ENCODE measurements around the gene FOXN3. TPM values are rescaled to one million over a fixed set of nuclear protein-coding genes. Genes with fewer than 3 reads are reported as not detected.

FOXN3 gene
- total and polyA plus RNA-seq, 8 donors = 8.8 to 58.0 (median 31.7) TPM

DNA sequence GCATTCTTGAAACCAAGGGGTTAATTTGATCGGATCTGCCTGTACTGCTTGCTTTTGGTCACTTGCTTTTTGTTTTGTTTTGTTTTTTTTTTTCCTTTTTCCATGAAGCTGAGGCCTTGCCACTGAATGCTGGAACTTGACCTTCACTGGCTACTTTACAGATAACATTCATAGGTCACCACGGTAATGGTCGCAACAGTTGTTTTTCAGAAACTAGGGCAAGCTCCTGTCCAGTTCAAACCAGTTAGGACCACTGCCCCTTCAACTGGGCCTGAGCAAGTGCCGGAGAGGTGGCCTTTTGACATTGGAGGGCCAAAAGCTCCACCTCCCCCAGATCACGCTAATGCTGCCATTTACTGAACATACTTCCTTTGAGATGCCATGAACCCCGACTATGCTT lies 147.6 kb downstream of the FOXN3 start:
- Histone ChIP-seq H3K9me3 (no peaks in the 10 kb centered on the region), H3K27me3 (no peaks in the 10 kb centered on the region), H3K27ac (no peak overlapping the region), H3K4me3 (no peak overlapping the region), H3K36me3 (no peaks in the 10 kb centered on the region), H3K4me1 (peaks cover 0 to 6% (median 4%) of the 10 kb centered on the region in 3 donors)
- intact Hi-C loops (cut with DNase I) = no loop called here
- TF ChIP-seq, protein P1, sequence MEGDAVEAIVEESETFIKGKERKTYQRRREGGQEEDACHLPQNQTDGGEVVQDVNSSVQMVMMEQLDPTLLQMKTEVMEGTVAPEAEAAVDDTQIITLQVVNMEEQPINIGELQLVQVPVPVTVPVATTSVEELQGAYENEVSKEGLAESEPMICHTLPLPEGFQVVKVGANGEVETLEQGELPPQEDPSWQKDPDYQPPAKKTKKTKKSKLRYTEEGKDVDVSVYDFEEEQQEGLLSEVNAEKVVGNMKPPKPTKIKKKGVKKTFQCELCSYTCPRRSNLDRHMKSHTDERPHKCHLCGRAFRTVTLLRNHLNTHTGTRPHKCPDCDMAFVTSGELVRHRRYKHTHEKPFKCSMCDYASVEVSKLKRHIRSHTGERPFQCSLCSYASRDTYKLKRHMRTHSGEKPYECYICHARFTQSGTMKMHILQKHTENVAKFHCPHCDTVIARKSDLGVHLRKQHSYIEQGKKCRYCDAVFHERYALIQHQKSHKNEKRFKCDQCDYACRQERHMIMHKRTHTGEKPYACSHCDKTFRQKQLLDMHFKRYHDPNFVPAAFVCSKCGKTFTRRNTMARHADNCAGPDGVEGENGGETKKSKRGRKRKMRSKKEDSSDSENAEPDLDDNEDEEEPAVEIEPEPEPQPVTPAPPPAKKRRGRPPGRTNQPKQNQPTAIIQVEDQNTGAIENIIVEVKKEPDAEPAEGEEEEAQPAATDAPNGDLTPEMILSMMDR (IDR thresholded peaks at IDR 0.05) = no peak
- DNase-seq (no peak), FAIRE-seq (no peak), ATAC-seq (peak in 3 of 4 donors; percentile 58 to 71 (median 58))
- WGBS, 2 donors = 41% methylated on average over 6 of the region's 6 CpGs

DNA sequence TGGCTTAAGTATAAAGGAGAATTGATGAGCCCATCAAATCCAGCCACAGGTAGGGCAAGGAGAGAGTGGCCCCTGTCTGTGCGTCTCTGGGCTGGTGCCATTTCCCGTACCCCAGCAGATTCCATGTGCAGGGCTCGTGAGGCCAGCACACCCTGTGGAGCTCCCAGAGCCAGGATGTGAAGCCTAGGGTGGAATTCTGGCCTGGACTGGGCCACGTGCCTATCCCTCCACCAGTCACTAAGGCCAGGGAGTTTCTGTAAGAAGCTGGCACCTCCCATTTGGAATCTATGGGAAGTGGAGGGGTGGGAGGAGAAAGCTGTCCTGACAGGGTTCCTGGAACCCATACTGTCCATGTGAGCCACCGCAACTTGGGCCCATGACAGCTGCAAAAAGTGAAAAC lies 148.5 kb downstream of the FOXN3 start:
- DNase-seq (no peak), FAIRE-seq (no peak), ATAC-seq (no peak)
- intact Hi-C loops (cut with DNase I) = no loop called here
- no peaks in the 10 kb centered on the region for H3K9me3 ChIP-seq
- peaks cover 0 to 6% (median 4%) of the 10 kb centered on the region in 3 donors for H3K4me1 ChIP-seq
- 80 to 87% methylated on average over 5 of the region's 5 CpGs for WGBS, 2 donors
- H3K4me3 ChIP-seq = no peak overlapping the region
- no peaks in the 10 kb centered on the region for H3K36me3 ChIP-seq
- TF ChIP-seq, protein P1 (IDR thresholded peaks at IDR 0.05) = no peak
- H3K27ac ChIP-seq = no peak overlapping the region
- no peaks in the 10 kb centered on the region for H3K27me3 ChIP-seq

DNA sequence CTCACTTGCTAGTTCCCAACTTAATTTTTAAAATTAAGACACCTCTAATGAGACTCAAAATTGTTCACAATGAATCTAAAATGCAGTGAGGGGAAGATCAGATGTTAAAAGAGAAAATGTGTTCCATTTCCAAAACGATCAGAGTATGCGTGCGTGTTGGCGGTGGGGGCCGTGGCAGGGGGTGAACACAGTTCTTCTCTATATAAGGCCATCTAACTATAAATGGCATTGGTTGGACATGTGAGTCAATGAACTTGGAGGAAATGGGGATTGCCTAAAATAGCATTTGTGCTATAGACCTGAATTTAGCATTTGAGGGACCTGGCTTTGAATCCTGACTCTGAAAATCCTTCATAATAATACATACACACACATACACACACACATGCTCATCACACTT lies 149.4 kb downstream of the FOXN3 start:
- Histone ChIP-seq H3K4me3 (no peak overlapping the region), H3K36me3 (no peaks in the 10 kb centered on the region), H3K27me3 (no peaks in the 10 kb centered on the region), H3K9me3 (no peaks in the 10 kb centered on the region), H3K4me1 (peaks cover 0 to 6% (median 4%) of the 10 kb centered on the region in 3 donors), H3K27ac (no peak overlapping the region)
- ATAC-seq (no peak), FAIRE-seq (no peak), DNase-seq (no peak)
- WGBS, 2 donors = 93 to 96% methylated on average over 5 of the region's 5 CpGs
- intact Hi-C loops (cut with DNase I) = no loop called here
- TF ChIP-seq, protein P1 (IDR thresholded peaks at IDR 0.05) = no peak

DNA sequence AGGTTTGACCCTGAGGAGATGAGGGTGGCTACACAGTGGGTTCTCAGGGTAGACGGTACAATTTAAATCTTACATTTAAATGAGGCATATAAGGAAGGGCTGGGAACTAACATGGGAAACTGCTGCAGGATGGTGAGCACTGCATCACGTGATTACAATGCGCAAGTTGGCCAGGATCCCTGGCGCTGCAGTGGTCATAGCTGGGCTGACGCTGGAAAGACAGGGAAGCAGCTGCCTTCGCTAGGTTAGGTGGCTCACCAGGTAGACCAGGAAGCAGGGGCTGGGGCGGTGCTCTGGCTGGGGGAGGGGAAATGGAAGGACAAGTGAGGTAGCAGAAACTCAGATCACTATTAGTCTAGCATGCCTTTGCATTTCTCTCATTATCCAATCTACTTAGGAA lies 149.9 kb downstream of the FOXN3 start:
- WGBS, 2 donors = 91 to 92% methylated on average over 7 of the region's 7 CpGs
- FAIRE-seq (no peak), ATAC-seq (no peak), DNase-seq (no peak)
- intact Hi-C loops (cut with DNase I) = no loop called here
- peaks cover 0 to 6% (median 4%) of the 10 kb centered on the region in 3 donors for H3K4me1 ChIP-seq
- TF ChIP-seq, protein P1 (IDR thresholded peaks at IDR 0.05) = no peak
- H3K4me3 ChIP-seq = no peak overlapping the region
- no peaks in the 10 kb centered on the region for H3K9me3 ChIP-seq
- H3K27me3 ChIP-seq = no peaks in the 10 kb centered on the region
- H3K36me3 ChIP-seq = no peaks in the 10 kb centered on the region
- H3K27ac ChIP-seq = no peak overlapping the region

DNA sequence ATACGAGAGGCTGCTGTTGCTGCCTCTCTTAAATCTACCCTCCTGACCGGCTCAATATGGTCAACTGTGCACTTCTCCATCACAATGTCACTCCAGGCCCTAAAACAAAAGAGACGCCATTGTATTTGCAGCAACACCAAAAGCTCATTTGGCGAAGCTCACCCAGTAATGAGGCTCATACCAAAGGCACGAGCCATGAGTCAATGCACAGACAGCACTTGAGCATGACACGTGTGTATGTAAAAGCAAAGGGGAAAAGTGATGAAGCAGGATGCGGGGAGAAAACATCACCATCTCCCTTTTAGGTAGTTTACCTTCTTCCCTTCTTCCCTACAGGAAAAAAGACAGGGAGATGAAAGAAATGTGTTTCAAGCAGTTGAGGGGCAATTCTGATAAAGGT lies 150.3 kb downstream of the FOXN3 start:
- ATAC-seq (no peak), DNase-seq (no peak), FAIRE-seq (no peak)
- H3K4me1 ChIP-seq = peaks cover 0 to 6% (median 4%) of the 10 kb centered on the region in 3 donors
- intact Hi-C loops (cut with DNase I) = no loop called here
- no peak overlapping the region for H3K27ac ChIP-seq
- H3K27me3 ChIP-seq = no peaks in the 10 kb centered on the region
- TF ChIP-seq, protein P1 (IDR thresholded peaks at IDR 0.05) = no peak
- no peak overlapping the region for H3K4me3 ChIP-seq
- WGBS, 2 donors = 92 to 97% methylated on average over 7 of the region's 7 CpGs
- no peaks in the 10 kb centered on the region for H3K36me3 ChIP-seq
- no peaks in the 10 kb centered on the region for H3K9me3 ChIP-seq

Measured in pancreas (tissue), 10 donors.